Neural cell (in vitro differentiated cells): Measurements from ENCODE around the gene BCL3.

Experiments
- CTCF ChIP-seq: fragments of 450-650 bp; IDR thresholded peaks from 2 replicates; pipeline ENCODE4 v1.5.1; 2014; ENCODE audit warnings: antibody characterized with exemption, mild to moderate bottlenecking, moderate library complexity; ENCODE audit not compliant: poor library complexity, severe bottlenecking
- EP300 ChIP-seq: fragments of 450-650 bp; conservative IDR thresholded peaks from 2 replicates; pipeline ENCODE4 v1.6.1; 2014; ENCODE audit warnings: antibody characterized with exemption, mild to moderate bottlenecking, moderate library complexity; ENCODE audit not compliant: poor library complexity, severe bottlenecking
- EZH2 ChIP-seq: fragments of 200-600, 300-800 bp; shearing (Covaris generic), sonication (generic); IDR thresholded peaks from 2 replicates; pipeline ENCODE4 v1.6.1; 2014; ENCODE audit warnings: antibody characterized with exemption, low read length, borderline replicate concordance, mild to moderate bottlenecking; ENCODE audit not compliant: insufficient read depth, poor library complexity, severe bottlenecking
- MXI1 ChIP-seq: fragments of 450-650 bp; conservative IDR thresholded peaks from 2 replicates; pipeline ENCODE4 v1.6.1; 2014; ENCODE audit warnings: antibody characterized with exemption, mild to moderate bottlenecking; ENCODE audit not compliant: poor library complexity, severe bottlenecking
- POLR2AphosphoS5 ChIP-seq: IDR thresholded peaks from 2 replicates; pipeline ENCODE4 v1.6.1; 2012
- RAD21 ChIP-seq: fragments of 450-650 bp; conservative IDR thresholded peaks from 2 replicates; pipeline ENCODE4 v1.6.1; 2014; ENCODE audit warnings: antibody characterized with exemption, mild to moderate bottlenecking, moderate library complexity
- REST ChIP-seq: IDR thresholded peaks from 2 replicates; pipeline ENCODE4 v1.6.1; 2012; ENCODE audit warnings: borderline replicate concordance
- SMC3 ChIP-seq: fragments of 450-650 bp; conservative IDR thresholded peaks from 2 replicates; pipeline ENCODE4 v1.6.1; 2014; ENCODE audit warnings: antibody characterized with exemption, mild to moderate bottlenecking, moderate library complexity; ENCODE audit not compliant: poor library complexity
- TAF1 ChIP-seq: IDR thresholded peaks from 2 replicates; pipeline ENCODE4 v1.6.1; 2012; ENCODE audit warnings: low read depth

GRCh38 chr19:44717603-44718002 lies 30.9 kb upstream of the BCL3 start:
- TF ChIP-seq CTCF: no peak
- no peak for TF ChIP-seq REST
- TF ChIP-seq MXI1: no peak
- no peak for TF ChIP-seq TAF1
- no peak for TF ChIP-seq EP300
- TF ChIP-seq EZH2: no peak
- no peak for TF ChIP-seq RAD21
- no peak for TF ChIP-seq SMC3
- no peak for TF ChIP-seq POLR2AphosphoS5
